Keratinocyte (primary cell): ENCODE measurements around the gene SLC13A5. TPM values are rescaled to one million over a fixed set of nuclear protein-coding genes. Genes with fewer than 3 reads are reported as not detected.
A peak's percentile ranks its signal among the peaks of the same experiment; 100 is the strongest.

Experiments
- DNase-seq: peaks from one replicate; pipeline ENCODE4 v3.0.0-alpha.2; 2011; ENCODE audit warnings: low read depth, missing footprints, low spot score
- FAIRE-seq: peaks from 2 replicates; lab custom pipeline; 2011; peaks lifted over from hg19 to GRCh38; lab: Jason Lieb, UNC
- H2AFZ ChIP-seq: 2 replicates; pipeline ENCODE4 v1.6.0; 2012; ENCODE audit warnings: low read length, control low read depth, inconsistent platforms; ENCODE audit not compliant: control insufficient read depth
- H3K27ac ChIP-seq: 2 replicates; pipeline ENCODE4 v1.5.1; 2011; ENCODE audit warnings: low read length; ENCODE audit not compliant: control insufficient read depth, insufficient read depth
- H3K27me3 ChIP-seq: 3 replicates; pipeline ENCODE4 v1.6.0; 2011; ENCODE audit warnings: low read length; ENCODE audit not compliant: control insufficient read depth, insufficient read depth; ENCODE audit errors: extremely low read depth
- H3K36me3 ChIP-seq, 2 experiments: 2 replicates in 1 of 2; 3 replicates in 1 of 2; pipeline ENCODE4 v1.5.1; 2011; ENCODE audit warnings: low read length in 2 of 2, mild to moderate bottlenecking in 1 of 2; ENCODE audit not compliant: control insufficient read depth in 2 of 2, insufficient read depth in 2 of 2; ENCODE audit errors: extremely low read depth in 1 of 2
- H3K4me1 ChIP-seq: 3 replicates; pipeline ENCODE4 v1.5.1; 2011; ENCODE audit warnings: low read length; ENCODE audit not compliant: control insufficient read depth, insufficient read depth; ENCODE audit errors: extremely low read depth
- H3K4me2 ChIP-seq: 3 replicates; pipeline ENCODE4 v1.6.0; 2011; ENCODE audit warnings: low read depth, low read length; ENCODE audit not compliant: control insufficient read depth, insufficient read depth; ENCODE audit errors: extremely low read depth
- H3K4me3 ChIP-seq, 3 experiments: fragments of 200-600 bp in 1 of 3; sonication (generic) in 1 of 3; 2 replicates in 2 of 3; 3 replicates in 1 of 3; pipeline ENCODE4 v1.5.1; 2011 to 2016; ENCODE audit warnings: low read length in 3 of 3, mild to moderate bottlenecking in 3 of 3, control low read depth in 2 of 3, inconsistent platforms in 1 of 3, low read depth in 1 of 3, mixed read lengths in 1 of 3, mixed run types in 1 of 3, moderate library complexity in 1 of 3; ENCODE audit not compliant: control insufficient read depth in 2 of 3, insufficient read depth in 2 of 3; ENCODE audit errors: extremely low read depth in 1 of 3
- H3K79me2 ChIP-seq: 2 replicates; pipeline ENCODE4 v1.6.0; 2012; ENCODE audit warnings: low read length; ENCODE audit not compliant: control insufficient read depth, insufficient read depth
- H3K9ac ChIP-seq: 3 replicates; pipeline ENCODE4 v1.6.0; 2011; ENCODE audit warnings: low read length; ENCODE audit not compliant: control insufficient read depth, insufficient read depth; ENCODE audit errors: extremely low read depth
- H3K9me1 ChIP-seq: 3 replicates; pipeline ENCODE4 v1.6.0; 2011; ENCODE audit warnings: low read length; ENCODE audit not compliant: control insufficient read depth, insufficient read depth; ENCODE audit errors: extremely low read depth
- H3K9me3 ChIP-seq: 2 replicates; pipeline ENCODE4 v1.5.1; 2012; ENCODE audit warnings: low read depth, low read length; ENCODE audit not compliant: control insufficient read depth
- H4K20me1 ChIP-seq: 3 replicates; pipeline ENCODE4 v1.6.0; 2011; ENCODE audit warnings: low read length; ENCODE audit not compliant: control insufficient read depth, insufficient read depth; ENCODE audit errors: extremely low read depth
- CTCF ChIP-seq, 3 experiments: IDR thresholded peaks in 1 of 3; conservative IDR thresholded peaks in 1 of 3; optimal IDR thresholded peaks in 1 of 3; 2 replicates in 2 of 3; 3 replicates in 1 of 3; pipeline versions ENCODE3 to v1.5.1; 2011; ENCODE audit warnings: low read length in 3 of 3, mild to moderate bottlenecking in 3 of 3, moderate library complexity in 2 of 3, control low read depth in 1 of 3, inconsistent platforms in 1 of 3; ENCODE audit not compliant: insufficient read depth in 2 of 3; ENCODE audit errors: extremely low read depth in 1 of 3
- EZH2 ChIP-seq: IDR thresholded peaks from one replicate; pipeline ENCODE4 v1.6.1; 2012; ENCODE audit warnings: inconsistent platforms, mild to moderate bottlenecking, low read length, moderate library complexity
- dilution Hi-C: fragments of 300-500 bp; cut with MboI; formaldehyde crosslinking; loops from one replicate; pipeline ENCODE4 v1.7.0; 2020; ENCODE audit warnings: low sequenced_read_pairs; ENCODE audit not compliant: extremely low pct_ligation_motif_present
- polyA plus RNA-seq, 5 experiments: library from polyadenylated mRNA; depleted of rRNA in 3 of 5; stranded (reverse) in 3 of 5; stranded (forward) in 1 of 5; unstranded in 1 of 5; fragments of >200 nt; gene quantifications; 1 replicate in 1 of 5; 2 replicates in 3 of 5; 3 replicates in 1 of 5; pipeline versions ENCODE4 v1.2.1 to v1.2.3, GENCODE V29; 2011 to 2012; ENCODE audit warnings: missing spikeins in 2 of 5, low read depth in 1 of 5, low replicate concordance in 1 of 5

Gene SLC13A5
- polyA plus RNA-seq, 1 donor (not counting 4 experiments of a cell fraction or from before 2014, with no cell fraction given) = 0.14 TPM

- FAIRE-seq (no peak), DNase-seq (no peak)
- H4K20me1 ChIP-seq = no peaks in the 10 kb centered on the region
- H3K27ac ChIP-seq = no peak overlapping the region
- TF ChIP-seq CTCF (optimal IDR thresholded peaks at IDR 0.05 in 1 of 3, IDR thresholded peaks at IDR 0.05 in 1 of 3, conservative IDR thresholded peaks at IDR 0.05 in 1 of 3; ENCODE audit: extremely low read depth in 1 of 3, insufficient read depth in 2 of 3, low read length in 3 of 3) = peak in 2 of 3 experiments; percentile 41 to 43
- TF ChIP-seq EZH2 = no peak
- peaks cover 15% of the 10 kb centered on the region for H3K27me3 ChIP-seq
- dilution Hi-C loops = no loop called here
- no peak overlapping the region for H3K9ac ChIP-seq
- no peaks in the 10 kb centered on the region for H3K9me3 ChIP-seq
- H3K4me3 ChIP-seq = no peak overlapping the region
- no peaks in the 10 kb centered on the region for H3K9me1 ChIP-seq
- no peaks in the 10 kb centered on the region for H3K4me1 ChIP-seq
- no peak overlapping the region for H2AFZ ChIP-seq
- H3K36me3 ChIP-seq = no peaks in the 10 kb centered on the region
- no peak overlapping the region for H3K4me2 ChIP-seq
- H3K79me2 ChIP-seq = no peaks in the 10 kb centered on the region
Observed at GRCh38 chr17:6701719-6702118, 11.4 kb downstream of the SLC13A5 start.

GRCh38 chr17:6700948-6701307, 12.2 kb downstream of the SLC13A5 start:
- DNase-seq = no peak
- H3K4me1 ChIP-seq = no peaks in the 10 kb centered on the region
- H2AFZ ChIP-seq = no peak overlapping the region
- no peak for TF ChIP-seq EZH2
- no peak for TF ChIP-seq CTCF (optimal IDR thresholded peaks at IDR 0.05 in 1 of 3, IDR thresholded peaks at IDR 0.05 in 1 of 3, conservative IDR thresholded peaks at IDR 0.05 in 1 of 3; ENCODE audit: extremely low read depth in 1 of 3, insufficient read depth in 2 of 3, low read length in 3 of 3)
- no peaks in the 10 kb centered on the region for H3K9me3 ChIP-seq
- peaks cover 19% of the 10 kb centered on the region for H3K27me3 ChIP-seq
- no peak overlapping the region for H3K27ac ChIP-seq
- H3K4me2 ChIP-seq = no peak overlapping the region
- no peak overlapping the region for H3K9ac ChIP-seq
- no peaks in the 10 kb centered on the region for H4K20me1 ChIP-seq
- H3K79me2 ChIP-seq = no peaks in the 10 kb centered on the region
- dilution Hi-C loops = no loop called here
- FAIRE-seq = no peak
- no peaks in the 10 kb centered on the region for H3K9me1 ChIP-seq
- no peak overlapping the region for H3K4me3 ChIP-seq
- no peaks in the 10 kb centered on the region for H3K36me3 ChIP-seq
